ENCODE results near the gene EFCAB13. TPM values are rescaled to one million over a fixed set of nuclear protein-coding genes. Genes with fewer than 3 reads are reported as not detected.
"Not testable (repeated sequence)": the region's sequence is repeated elsewhere in the genome, so short reads cannot be mapped to it uniquely, and the experiment has no call there.

The EFCAB13 gene
- total RNA-seq, 4 donors from 2014 or later, result 5.9 to 39.6 (median 12.9) TPM

GRCh38 chr17:47470836-47471235 lies 147.1 kb downstream of the EFCAB13 start:
- Histone ChIP-seq H3K4me3 (no peak overlapping the region), H3K9me3 (no peaks in the 10 kb centered on the region), H3K27ac (no peak overlapping the region), H3K4me1 (no peaks in the 10 kb centered on the region), H3K36me3 (peaks cover 0 to 4% (median 0%) of the 10 kb centered on the region in 3 donors), H3K27me3 (no peaks in the 10 kb centered on the region)
- no peak for DNase-seq
- TF ChIP-seq POLR2A (IDR thresholded peaks at IDR 0.05), result no peak
- TF ChIP-seq, protein P1, sequence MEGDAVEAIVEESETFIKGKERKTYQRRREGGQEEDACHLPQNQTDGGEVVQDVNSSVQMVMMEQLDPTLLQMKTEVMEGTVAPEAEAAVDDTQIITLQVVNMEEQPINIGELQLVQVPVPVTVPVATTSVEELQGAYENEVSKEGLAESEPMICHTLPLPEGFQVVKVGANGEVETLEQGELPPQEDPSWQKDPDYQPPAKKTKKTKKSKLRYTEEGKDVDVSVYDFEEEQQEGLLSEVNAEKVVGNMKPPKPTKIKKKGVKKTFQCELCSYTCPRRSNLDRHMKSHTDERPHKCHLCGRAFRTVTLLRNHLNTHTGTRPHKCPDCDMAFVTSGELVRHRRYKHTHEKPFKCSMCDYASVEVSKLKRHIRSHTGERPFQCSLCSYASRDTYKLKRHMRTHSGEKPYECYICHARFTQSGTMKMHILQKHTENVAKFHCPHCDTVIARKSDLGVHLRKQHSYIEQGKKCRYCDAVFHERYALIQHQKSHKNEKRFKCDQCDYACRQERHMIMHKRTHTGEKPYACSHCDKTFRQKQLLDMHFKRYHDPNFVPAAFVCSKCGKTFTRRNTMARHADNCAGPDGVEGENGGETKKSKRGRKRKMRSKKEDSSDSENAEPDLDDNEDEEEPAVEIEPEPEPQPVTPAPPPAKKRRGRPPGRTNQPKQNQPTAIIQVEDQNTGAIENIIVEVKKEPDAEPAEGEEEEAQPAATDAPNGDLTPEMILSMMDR (IDR thresholded peaks at IDR 0.05), result no peak

DNA sequence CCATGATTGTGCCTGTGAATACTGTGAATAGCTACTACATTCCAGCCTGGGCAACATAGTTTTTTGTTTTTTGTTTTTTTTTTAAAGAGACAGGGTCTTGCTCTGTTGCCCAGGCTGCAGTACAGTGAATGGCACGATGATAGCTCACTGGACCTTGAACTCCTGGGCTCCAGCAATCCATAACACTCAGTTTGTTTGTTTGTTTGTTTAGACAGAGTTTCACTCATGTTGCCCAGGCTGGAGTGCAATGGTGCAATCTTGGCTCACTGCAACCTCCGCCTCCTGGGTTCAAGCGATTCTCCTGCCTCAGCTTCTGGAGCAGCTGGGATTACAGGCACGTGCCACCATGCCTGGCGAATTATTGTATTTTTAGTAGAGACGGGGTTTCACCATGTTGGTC lies 148.3 kb downstream of the EFCAB13 start:
- not testable (repeated sequence) for H3K36me3 ChIP-seq, H3K4me1 ChIP-seq, DNase-seq, H3K27ac ChIP-seq, H3K9me3 ChIP-seq, H3K4me3 ChIP-seq, H3K27me3 ChIP-seq

Other genes with a start within 250 kb of the EFCAB13 start
- 10 to 100 TPM; 29.9 to 72.6 (median 47.4) TPM for gene CDC27, start 134.7 kb upstream of the EFCAB13 start, total RNA-seq
- gene MYL4, start 114.6 kb upstream of the EFCAB13 start, total RNA-seq, result 1 to 10 TPM in 1 of 4 donors, not detected in 3; 9.1 TPM
- 10 to 100 TPM in 1 of 4 donors, 1 to 10 TPM in 3; 4.6 to 18.2 (median 6.6) TPM for gene ITGB3, start 70.1 kb upstream of the EFCAB13 start, total RNA-seq
- gene NPEPPS, start 207.2 kb downstream of the EFCAB13 start, total RNA-seq, result 100 to 1,000 TPM; 124 to 207 (median 165) TPM